ENCODE data around the gene LUM.

The LUM gene

DNA sequence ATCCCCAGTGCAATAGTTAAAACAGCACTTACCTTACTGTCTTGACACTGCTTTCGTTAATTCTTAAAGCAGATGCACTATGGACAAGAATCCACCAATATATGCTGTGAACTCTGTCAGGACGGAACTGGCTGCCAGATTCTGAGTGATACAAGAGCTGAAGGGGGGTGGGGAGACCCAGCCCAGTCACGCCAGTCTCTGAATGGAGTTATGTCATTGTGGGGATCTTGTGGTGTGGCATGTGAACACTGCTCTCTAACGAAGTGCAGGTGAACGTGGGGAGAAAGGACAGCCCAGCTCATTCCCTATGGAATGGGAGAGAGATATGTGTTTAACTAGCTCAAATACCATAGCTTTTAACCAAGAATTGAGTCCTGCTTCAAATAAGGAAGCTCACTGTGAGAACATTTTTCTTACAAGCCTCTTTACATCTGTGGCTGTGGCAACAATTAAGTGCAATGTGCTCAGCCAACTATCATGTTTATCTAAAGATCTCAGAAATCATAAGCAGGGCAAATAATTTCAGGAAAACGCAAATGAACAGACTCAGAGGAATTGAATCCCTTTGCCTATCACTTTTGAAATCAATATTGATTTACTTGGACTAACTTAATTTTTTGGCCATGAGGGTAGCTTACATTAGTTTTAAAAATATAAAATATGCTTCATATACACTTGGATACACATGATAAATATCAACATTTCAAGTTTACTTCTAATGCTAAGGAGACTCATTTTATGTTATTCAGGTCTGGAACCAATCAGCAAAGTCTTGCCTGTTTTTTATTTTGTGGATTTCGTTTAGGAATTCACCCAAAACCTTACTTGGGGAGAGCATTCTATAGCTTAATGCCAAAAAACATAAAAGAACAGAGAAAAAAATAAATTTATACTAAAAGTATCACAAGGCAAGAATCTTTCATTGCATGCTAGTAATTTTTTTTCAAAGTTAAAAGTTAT is at the start of gene LUM:
LUM (minus strand) TSS at position 129 of the 960 bp plus-strand sequence. CDS start 2,515 bp downstream, outside the sequence.
- DNase-seq: no peak

DNA sequence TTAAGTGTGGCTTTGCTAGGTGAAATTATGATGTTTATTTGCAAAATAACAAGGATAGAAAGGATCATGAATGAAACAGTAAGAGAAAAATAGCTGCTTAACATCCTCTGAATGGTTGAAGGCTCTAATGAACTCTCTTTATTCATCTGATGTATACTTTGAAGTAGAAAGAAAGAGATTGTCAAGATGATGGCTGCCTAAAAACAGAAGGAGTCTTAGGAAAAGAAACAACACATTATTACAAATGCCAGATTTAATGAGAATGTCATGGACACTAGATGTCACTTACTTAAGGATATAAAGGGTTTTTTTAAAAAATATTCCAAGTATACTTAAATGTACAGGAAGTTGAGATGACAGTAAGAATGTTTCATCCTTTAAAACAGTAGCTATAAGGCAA is 49.7 kb upstream of the LUM start:
- DNase-seq: no peak

GRCh38 chr12:91155990-91156389 is 44.7 kb upstream of the LUM start:
- DNase-seq: no peak

- no peak for DNase-seq
Measured at GRCh38 chr12:91154131-91154530, 42.8 kb upstream of the LUM start.

- DNase-seq: no peak
Measured at GRCh38 chr12:91144053-91144452, 32.8 kb upstream of the LUM start.

DNA sequence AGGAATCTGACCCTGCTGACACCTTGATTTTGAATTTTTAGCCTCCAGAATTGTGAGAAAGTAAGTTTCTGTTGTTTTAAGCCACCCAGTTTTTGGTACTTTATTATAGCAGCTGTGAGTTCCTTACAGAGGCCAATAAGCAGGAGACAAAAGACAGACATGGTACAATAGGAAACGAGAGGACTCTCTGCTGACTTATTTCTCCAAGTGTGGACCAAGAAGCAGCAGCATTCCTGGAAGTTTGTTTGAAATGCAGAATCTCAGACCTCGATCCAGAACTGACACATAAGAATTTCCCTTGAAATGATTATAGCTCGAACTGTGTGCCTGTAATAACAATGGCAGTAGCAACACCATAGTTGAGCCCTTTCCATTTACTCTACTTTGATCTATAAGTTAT is 31.9 kb upstream of the LUM start:
- no peak for DNase-seq

DNA sequence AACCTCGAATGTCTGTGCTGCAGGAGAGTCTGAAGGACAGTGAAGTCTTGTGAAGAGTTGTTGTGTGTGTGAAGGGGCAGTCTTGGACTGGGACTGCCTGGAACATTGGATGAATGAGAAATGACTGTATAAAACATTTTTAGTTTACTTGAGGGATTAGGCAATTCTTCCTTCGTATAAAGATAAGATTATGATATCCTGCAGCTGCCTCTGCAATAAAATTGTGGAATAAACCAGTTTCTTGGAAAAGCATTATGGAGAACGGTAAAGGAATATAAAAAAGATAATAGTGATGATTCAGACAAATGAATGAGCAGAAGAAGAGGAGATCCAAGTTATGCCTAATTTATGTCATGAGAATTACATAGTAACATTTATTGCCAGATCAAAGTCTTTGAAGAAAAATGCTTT is 30.9 kb upstream of the LUM start:
- no peak for DNase-seq

GRCh38 chr12:91140026-91140931 is 29.0 kb upstream of the LUM start:
- no peak for DNase-seq

- DNase-seq: no peak
Measured at GRCh38 chr12:91139286-91139685, 28.0 kb upstream of the LUM start.

DNA sequence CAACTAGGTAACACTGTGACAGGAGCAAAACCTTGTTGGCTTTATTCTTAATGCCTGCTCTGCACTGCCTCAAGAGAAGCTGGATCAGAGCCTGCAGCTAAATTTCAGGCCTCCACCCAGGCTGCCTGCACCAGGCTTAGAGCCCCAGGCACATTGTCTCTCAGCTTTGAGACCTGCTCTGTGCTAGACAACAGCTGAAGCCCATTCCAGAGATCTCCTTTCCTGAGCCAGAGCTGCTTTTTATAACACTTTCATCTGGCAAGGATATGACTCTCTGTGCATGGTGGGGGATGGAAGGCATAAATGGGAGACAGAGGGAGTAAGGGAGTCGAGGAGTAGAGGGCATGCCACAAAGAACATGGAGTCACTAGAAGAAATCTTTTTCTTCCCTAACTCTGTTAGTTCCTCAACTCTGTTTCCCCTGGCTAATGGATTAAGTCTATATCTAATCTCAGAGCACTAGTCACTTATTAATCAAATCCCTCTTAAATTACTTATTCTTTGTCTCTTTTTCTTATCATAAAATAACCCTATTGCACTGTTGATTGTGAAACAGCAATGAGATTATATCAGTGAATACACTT is 27.1 kb upstream of the LUM start:
- no peak for DNase-seq

DNA sequence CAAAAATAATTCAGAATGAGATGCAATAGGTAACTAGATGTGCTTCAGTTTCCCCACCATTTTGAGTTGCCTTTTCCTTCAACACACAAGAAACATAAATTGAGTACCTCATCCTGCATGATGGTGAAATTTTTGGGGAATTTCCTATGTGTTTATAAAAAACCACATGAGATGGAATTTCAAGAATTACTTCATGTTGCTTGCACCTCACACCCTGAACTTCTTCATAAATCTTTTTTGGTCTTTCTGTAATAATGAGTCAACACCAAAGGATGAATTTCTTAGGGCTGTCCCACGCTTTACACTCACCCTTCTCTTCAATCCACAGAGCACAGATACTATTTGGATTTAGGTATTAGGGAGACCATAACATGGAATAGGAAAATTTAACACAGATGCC is 22.6 kb upstream of the LUM start:
- no peak for DNase-seq

- DNase-seq: no peak
Measured at GRCh38 chr12:91129662-91130362, 18.5 kb upstream of the LUM start.

DNA sequence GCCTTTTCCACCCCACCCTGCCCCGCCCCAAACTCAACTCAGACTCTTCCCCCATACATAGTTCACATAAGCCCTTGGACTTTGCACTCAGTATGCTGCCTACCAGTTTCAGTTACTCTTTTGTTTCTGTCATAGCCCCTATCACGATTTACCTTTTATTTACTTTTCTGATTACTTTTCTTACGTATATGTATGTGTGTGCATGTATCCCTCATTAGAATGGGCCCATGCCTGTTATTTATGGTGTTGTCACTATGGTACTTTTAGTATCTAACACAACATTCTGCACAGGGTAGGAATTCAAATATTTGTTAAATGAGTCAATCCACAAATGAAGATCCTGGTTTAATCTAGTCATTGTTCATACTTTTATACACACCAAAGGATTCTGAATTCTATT is 16.5 kb upstream of the LUM start:
- DNase-seq: no peak

- no peak for DNase-seq
Measured at GRCh38 chr12:91127306-91127705, 16.0 kb upstream of the LUM start.

- DNase-seq: no peak
Measured at GRCh38 chr12:91126516-91126915, 15.2 kb upstream of the LUM start.

- no peak for DNase-seq
Measured at GRCh38 chr12:91123236-91123916, 12.1 kb upstream of the LUM start.

DNA sequence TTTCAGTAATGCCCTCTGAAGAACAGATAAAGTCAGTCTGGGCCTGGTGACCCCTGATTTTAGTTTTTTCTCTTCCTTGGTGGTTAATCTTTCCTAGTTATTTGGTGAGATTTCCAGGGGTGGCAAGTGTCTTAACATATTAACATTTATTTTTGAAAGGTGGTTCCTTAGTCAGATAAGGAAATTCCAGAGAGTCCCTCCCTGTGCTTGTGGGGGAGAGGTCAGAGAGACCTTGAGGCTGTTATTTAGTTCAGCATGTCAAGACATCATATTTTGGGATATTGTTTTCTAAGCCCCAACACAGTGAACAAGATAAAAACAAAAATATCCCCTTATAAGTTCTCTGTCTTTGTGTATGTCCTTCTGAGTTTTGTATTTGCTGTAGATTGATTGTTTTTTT is 9.5 kb upstream of the LUM start:
- DNase-seq: no peak

- no peak for DNase-seq
Measured at GRCh38 chr12:91119089-91119488, 7.8 kb upstream of the LUM start.

GRCh38 chr12:91113621-91114020 is 2.3 kb upstream of the LUM start:
- no peak for DNase-seq

DNA sequence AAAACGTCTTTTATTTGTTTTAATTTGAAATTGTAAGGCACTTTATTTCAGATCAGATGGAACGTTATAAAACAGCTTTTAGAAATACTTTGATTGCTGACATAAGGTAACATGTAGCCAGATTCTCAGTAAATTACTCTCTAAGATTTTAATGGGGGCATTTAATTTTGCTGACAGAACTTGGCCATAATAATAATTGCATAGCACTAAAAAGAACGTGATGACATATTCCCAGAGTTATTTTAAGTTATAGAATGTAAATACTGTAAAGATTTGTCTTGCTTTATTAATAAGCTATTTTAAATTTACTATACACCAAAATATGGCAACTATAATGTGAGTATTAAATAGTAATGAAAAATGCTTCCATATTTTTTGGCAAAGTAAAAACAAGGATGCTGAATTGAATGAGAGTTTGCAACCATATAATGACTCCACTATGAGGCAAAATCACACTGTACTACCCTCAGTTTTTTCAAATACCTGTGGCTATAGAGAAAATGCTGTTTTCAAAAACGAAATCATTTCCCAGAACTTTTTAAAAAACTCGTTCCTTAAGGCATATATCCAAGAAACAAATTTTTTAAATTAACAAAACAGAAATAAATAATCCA is 876 bp downstream of the LUM start:
- no peak for DNase-seq

- DNase-seq: no peak
Measured at GRCh38 chr12:91109581-91110310, 1.5 kb downstream of the LUM start.
